GM13977 (cell line): Measurements from ENCODE around the gene PCDHGB3.
A peak's percentile ranks its signal among the peaks of the same experiment; 100 is the strongest.

Experiments
- DNase-seq: peaks from one replicate; pipeline ENCODE4 v3.0.0; 2012; ENCODE audit warnings: low spot score
- in situ Hi-C: fragments of 300-500 bp; cut with MboI; formaldehyde crosslinking; loops from one replicate; pipeline ENCODE4 v1.12.0; 2022; ENCODE audit warnings: low sequenced_read_pairs, low pct_unique_long_range_greater_than_20kb, mixed read lengths, inconsistent platforms; ENCODE audit not compliant: unreplicated experiment
- TF ChIP-seq, protein P1 (sequence below): IDR thresholded peaks from 2 replicates; pipeline ENCODE4 v1.5.1; 2012; ENCODE audit warnings: mild to moderate bottlenecking, control low read depth; ENCODE audit not compliant: insufficient read depth; ENCODE audit errors: extremely low read depth, missing control alignments

Gene PCDHGB3

DNA sequence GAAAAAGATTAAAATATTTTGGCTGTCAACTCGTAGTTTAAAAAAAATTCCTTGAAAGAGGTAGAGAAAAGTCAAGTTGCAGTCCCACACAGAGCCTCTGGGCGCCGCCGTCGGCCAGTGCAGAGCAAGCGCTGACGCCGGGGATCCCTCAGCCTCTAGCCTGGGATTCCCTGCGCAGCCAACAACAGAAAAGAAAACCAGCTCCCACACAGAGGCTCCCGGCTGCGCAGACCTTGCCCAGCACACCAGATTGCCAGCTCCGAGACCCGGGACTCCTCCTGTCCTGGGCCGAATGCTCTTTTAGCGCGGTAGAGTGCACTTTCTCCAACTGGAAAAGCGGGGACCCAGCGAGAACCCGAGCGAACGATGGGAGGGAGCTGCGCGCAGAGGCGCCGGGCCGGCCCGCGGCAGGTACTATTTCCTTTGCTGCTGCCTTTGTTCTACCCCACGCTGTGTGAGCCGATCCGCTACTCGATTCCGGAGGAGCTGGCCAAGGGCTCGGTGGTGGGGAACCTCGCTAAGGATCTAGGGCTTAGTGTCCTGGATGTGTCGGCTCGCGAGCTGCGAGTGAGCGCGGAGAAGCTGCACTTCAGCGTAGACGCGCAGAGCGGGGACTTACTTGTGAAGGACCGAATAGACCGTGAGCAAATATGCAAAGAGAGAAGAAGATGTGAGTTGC, 47.6 kb downstream of the PCDHGB3 start, which contains the start of gene PCDHGB7:
Gene PCDHGB7 (plus strand): TSS at position 184 of the 679 bp plus-strand sequence. CDS start 183 bp downstream, at position 367.
- DNase-seq, result peak; percentile 83
- in situ Hi-C loops, result loop anchor here (5.0 kb wide), 1 partner anchor 145 kb away; no protein-coding TSS in a partner anchor

DNA sequence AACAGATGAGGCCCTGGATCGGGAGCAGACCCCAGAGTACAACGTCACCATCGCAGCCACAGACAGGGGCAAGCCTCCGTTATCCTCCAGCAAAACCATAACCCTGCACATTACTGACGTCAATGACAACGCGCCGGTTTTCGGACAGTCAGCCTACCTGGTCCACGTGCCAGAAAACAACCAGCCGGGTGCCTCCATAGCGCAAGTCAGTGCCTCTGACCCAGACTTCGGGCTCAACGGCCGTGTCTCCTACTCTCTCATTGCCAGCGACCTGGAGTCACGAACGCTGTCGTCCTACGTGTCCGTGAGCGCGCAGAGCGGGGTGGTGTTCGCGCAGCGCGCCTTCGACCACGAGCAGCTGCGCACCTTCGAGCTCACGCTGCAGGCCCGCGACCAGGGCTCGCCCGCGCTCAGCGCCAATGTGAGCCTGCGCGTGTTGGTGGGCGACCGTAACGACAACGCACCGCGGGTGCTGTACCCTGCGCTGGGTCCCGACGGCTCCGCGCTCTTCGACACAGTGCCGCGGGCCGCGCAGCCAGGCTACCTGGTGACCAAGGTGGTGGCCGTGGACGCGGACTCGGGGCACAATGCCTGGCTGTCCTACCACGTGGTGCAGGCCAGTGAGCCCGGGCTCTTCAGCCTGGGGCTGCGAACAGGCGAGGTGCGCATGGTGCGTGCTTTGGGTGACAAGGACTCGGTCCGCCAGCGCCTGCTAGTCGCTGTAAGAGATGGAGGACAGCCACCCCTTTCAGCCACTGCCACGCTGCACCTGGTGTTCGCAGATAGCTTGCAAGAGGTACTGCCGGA, 49.2 kb downstream of the PCDHGB3 start:
- in situ Hi-C loops, result loop anchor here (5.0 kb wide), 1 partner anchor 143 kb away; no protein-coding TSS in a partner anchor
- DNase-seq, result no peak
- TF ChIP-seq, protein P1, sequence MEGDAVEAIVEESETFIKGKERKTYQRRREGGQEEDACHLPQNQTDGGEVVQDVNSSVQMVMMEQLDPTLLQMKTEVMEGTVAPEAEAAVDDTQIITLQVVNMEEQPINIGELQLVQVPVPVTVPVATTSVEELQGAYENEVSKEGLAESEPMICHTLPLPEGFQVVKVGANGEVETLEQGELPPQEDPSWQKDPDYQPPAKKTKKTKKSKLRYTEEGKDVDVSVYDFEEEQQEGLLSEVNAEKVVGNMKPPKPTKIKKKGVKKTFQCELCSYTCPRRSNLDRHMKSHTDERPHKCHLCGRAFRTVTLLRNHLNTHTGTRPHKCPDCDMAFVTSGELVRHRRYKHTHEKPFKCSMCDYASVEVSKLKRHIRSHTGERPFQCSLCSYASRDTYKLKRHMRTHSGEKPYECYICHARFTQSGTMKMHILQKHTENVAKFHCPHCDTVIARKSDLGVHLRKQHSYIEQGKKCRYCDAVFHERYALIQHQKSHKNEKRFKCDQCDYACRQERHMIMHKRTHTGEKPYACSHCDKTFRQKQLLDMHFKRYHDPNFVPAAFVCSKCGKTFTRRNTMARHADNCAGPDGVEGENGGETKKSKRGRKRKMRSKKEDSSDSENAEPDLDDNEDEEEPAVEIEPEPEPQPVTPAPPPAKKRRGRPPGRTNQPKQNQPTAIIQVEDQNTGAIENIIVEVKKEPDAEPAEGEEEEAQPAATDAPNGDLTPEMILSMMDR, result no peak

More for the DNA sequence above, 47.6 kb downstream of the PCDHGB3 start, which contains the start of gene PCDHGB7:
- TF ChIP-seq, protein P1, result peak; percentile 92

DNA sequence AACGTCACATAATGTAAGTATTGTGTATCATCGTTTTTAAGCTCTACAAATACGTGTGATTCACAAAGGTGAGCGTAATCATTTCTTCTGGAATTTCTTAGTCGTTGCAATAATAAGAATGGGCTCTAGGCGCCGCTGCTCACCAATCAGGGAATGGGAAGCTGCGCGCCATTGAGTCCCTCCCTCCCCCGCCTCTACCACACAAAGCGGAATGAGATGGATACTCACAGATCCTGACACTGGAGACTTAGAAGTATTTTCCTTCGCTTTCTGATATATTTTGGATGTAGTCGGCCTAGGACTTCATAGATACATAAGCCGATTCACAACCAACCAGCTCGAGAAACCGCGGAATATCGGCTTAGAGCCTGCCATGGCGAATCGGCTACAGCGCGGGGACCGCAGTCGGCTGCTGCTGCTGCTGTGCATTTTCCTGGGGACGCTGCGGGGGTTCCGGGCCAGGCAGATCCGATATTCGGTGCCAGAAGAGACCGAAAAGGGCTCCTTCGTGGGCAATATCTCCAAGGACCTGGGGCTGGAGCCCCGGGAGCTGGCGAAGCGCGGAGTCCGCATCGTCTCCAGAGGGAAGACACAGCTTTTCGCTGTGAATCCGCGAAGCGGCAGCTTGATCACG, 50.9 kb downstream of the PCDHGB3 start, which contains the start of gene PCDHGA11:
Gene PCDHGA11 (plus strand): TSS at position 197 of the 634 bp plus-strand sequence. CDS start 177 bp downstream, at position 374.
- in situ Hi-C loops, result no loop called here
- TF ChIP-seq, protein P1, result peak; percentile 73
- DNase-seq, result peak; percentile 71

- TF ChIP-seq, protein P1, result no peak
- no peak for DNase-seq
- in situ Hi-C loops, result no loop called here
Observed at GRCh38 chr5:141421489-141421855, 51.4 kb downstream of the PCDHGB3 start.
